HL-60 (cell line): Measurements from ENCODE around the gene RICTOR.
A peak's percentile ranks its signal among the peaks of the same experiment; 100 is the strongest.
"Not testable (repeated sequence)": the region's sequence is repeated elsewhere in the genome, so short reads cannot be mapped to it uniquely, and the experiment has no call there.

Experiments
- DNase-seq, 2 experiments: peaks; one replicate each; pipeline ENCODE4 v3.0.0-alpha.2; 2010 to 2020; ENCODE audit warnings: low read depth in 1 of 2, low spot score in 1 of 2
- H3K27ac ChIP-seq: fragments of 250-450 bp; sonication (Bioruptor Pico); replicated peaks from 2 replicates; pipeline ENCODE4 v1.5.1; 2020; ENCODE audit warnings: mild to moderate bottlenecking, moderate library complexity
- H3K27me3 ChIP-seq: fragments of 250-450 bp; sonication (Bioruptor Pico); 2 replicates; pipeline ENCODE4 v1.5.1; 2021; ENCODE audit warnings: mild to moderate bottlenecking, moderate library complexity; ENCODE audit not compliant: insufficient read depth, poor library complexity, severe bottlenecking
- H3K4me3 ChIP-seq: replicated peaks from 2 replicates; pipeline ENCODE4 v1.5.1; 2011; ENCODE audit warnings: mild to moderate bottlenecking, control low read depth, low read length; ENCODE audit not compliant: insufficient read depth
- CTCF ChIP-seq: IDR thresholded peaks from one replicate; pipeline ENCODE4 v1.5.1; 2011; ENCODE audit warnings: low read length, control low read depth, inconsistent platforms; ENCODE audit not compliant: insufficient read depth
- GABPA ChIP-seq: IDR thresholded peaks from 2 replicates; pipeline ENCODE4 v1.6.1; 2012; ENCODE audit warnings: low read depth
- POLR2AphosphoS5 ChIP-seq: IDR thresholded peaks from 2 replicates; pipeline ENCODE4 v1.6.1; 2012; ENCODE audit warnings: low read depth
- REST ChIP-seq: IDR thresholded peaks from 2 replicates; pipeline ENCODE4 v1.6.1; 2012; ENCODE audit warnings: low read depth; ENCODE audit not compliant: insufficient replicate concordance
- SPI1 ChIP-seq: IDR thresholded peaks from 2 replicates; pipeline ENCODE4 v1.6.1; 2012; ENCODE audit warnings: low read depth, mild to moderate bottlenecking, borderline replicate concordance

Gene RICTOR

GRCh38 chr5:39049315-39049714 lies 24.9 kb downstream of the RICTOR start:
- Histone ChIP-seq H3K4me3 (no peak overlapping the region), H3K27me3 (no peaks in the 10 kb centered on the region), H3K27ac (no peak overlapping the region)
- no peak for TF ChIP-seq SPI1
- TF ChIP-seq POLR2AphosphoS5 = no peak
- TF ChIP-seq GABPA = no peak
- no peak for TF ChIP-seq REST
- no peak for TF ChIP-seq CTCF
- DNase-seq = no peak

- Histone ChIP-seq H3K27ac (no peak overlapping the region), H3K27me3 (no peaks in the 10 kb centered on the region), H3K4me3 (no peak overlapping the region)
- TF ChIP-seq REST = no peak
- TF ChIP-seq POLR2AphosphoS5 = no peak
- TF ChIP-seq GABPA = no peak
- TF ChIP-seq CTCF = no peak
- TF ChIP-seq SPI1 = no peak
- no peak for DNase-seq
These were observed 33.3 kb downstream of the RICTOR start for GRCh38 chr5:39040875-39041274.

GRCh38 chr5:39034493-39034892 lies 39.7 kb downstream of the RICTOR start:
- not testable (repeated sequence) for DNase-seq, H3K27ac ChIP-seq, H3K4me3 ChIP-seq, H3K27me3 ChIP-seq

GRCh38 chr5:39031041-39031440 lies 43.2 kb downstream of the RICTOR start:
- no peak for DNase-seq
- Histone ChIP-seq H3K27me3 (no peaks in the 10 kb centered on the region), H3K4me3 (no peak overlapping the region), H3K27ac (no peak overlapping the region)
- TF ChIP-seq GABPA = no peak

- TF ChIP-seq POLR2AphosphoS5 = no peak
- 0 out of 2 replicates have a peak, but pooled peaks have one; percentile 16 for TF ChIP-seq SPI1
- no peak for TF ChIP-seq CTCF
- no peak overlapping the region for H3K4me3 ChIP-seq
- no peaks in the 10 kb centered on the region for H3K27me3 ChIP-seq
- no peak overlapping the region for H3K27ac ChIP-seq
- DNase-seq = peak in 1 of 2 experiments; percentile 23
These were observed 48.7 kb downstream of the RICTOR start for GRCh38 chr5:39025456-39025855.
